GM19395 (cell line): ENCODE data around the gene PALM2AKAP2.

Experiments
- ATAC-seq: cut with Tn5 transposase; IDR thresholded peaks from one replicate; pipeline ENCODE4 v1.9.1; 2021; ENCODE audit warnings: mild to moderate bottlenecking, moderate library complexity; ENCODE audit not compliant: unreplicated experiment

The PALM2AKAP2 gene

DNA sequence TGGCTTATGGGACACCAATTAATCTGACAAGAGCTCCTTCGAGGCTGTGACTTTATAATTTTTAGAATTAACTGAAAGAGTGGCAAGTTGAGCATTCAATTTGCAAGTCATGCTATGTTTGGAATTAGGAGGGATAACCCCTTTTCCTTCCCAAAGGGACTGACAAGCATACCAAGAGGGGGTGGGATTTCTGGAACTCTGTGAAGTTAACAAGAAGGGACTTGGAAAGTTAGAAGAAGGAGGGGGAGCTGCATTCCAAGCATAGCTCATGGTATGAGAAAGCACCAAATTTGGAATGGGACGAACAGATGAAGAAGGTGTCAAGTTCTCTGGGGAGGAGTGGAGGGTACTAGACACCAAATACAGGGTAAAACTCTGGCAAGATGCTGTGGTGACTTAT, 8.9 kb upstream of the PALM2AKAP2 start:
- no peak for ATAC-seq

- ATAC-seq = no peak
Observed at GRCh38 chr9:109771796-109772531, 8.0 kb upstream of the PALM2AKAP2 start.

GRCh38 chr9:109775516-109775915, 4.5 kb upstream of the PALM2AKAP2 start:
- ATAC-seq = no peak

DNA sequence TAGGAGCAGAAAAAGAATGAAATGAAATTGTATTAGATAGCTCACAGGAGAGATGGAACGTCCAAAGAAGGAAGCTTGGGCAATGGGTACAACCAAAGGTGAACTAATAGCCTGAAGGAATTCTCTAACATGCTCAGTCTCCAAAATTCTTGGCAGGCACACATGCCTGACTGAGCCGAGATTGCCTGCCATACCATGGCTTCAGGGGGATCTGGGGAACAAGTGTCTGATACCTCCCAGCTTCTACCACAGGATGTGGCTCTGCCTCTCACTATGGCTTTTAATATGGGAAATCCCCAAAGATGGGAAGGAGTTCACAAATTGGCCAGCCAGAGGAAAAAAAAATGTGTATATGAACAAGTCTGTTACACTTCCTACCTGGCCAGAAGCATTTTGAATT, 3.6 kb upstream of the PALM2AKAP2 start:
- ATAC-seq = no peak

DNA sequence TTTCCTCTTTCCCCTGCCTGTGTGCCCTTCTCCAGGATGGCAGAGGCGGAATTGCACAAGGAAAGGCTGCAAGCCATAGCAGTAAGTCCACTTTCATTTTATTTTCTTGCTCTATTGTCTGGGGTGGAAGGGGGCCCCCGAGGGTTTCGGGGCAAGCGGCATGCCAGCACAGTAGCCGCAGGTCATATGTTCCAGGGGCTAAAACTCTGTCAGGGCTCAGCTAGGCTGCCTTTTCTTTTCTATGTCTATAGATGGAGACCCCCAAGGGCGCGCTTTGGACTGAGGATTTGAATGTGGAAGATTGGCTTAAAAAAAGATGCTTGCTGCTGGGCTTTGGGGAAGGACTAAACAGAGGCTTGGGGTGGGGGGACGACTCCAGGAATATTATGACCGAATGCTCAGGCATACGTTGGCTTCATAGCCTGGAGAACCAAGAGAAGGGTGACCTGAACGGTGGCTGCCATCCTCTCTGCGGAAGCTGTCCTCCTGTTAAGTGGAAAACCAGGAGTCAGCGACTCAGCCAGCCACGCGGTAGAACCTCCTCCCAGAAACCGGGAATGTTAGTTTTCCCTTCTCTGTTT, 545 bp downstream of the PALM2AKAP2 start:
- ATAC-seq = no peak

DNA sequence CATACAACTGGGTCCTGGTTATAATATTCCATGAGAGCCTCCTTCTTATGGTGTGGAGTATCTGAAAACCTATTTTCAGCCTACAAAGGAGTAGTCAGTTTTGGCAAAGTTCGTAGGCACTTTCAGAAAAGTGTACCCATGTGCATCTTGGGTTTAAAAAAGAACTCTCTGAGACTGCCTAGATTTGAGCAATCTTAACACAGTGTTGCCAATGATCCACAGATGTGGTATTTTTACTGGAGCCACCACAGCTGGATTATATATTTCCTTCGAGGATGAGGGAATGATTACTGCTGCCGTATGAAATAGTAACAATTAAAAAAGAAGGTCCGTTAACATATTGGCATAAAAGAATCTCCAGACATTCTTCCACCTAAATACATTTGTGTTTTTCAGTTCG, 1.1 kb downstream of the PALM2AKAP2 start:
- ATAC-seq = no peak

GRCh38 chr9:109781541-109782197, 1.7 kb downstream of the PALM2AKAP2 start:
- ATAC-seq = no peak

DNA sequence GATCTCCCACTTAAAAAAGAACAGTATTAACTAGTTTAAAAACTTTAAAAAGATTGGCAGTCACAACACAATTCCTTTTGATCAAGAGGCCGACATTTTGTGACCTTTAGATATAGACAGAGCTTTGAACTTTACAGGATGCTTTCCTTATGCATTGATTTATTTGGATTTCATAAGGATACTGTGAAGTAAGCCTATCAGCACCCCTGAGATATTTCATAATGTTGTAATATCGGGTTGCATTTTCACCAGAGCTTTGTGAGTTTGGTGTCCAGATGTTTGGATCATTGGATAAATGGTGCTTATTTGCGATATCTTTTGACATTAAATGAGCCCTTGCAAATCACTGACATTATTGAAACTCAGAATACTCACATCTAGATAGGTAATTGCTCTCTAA, 7.7 kb downstream of the PALM2AKAP2 start:
- ATAC-seq = no peak

- ATAC-seq = no peak
Observed at GRCh38 chr9:109789556-109789955, 9.6 kb downstream of the PALM2AKAP2 start.

GRCh38 chr9:109789971-109790370, 10.0 kb downstream of the PALM2AKAP2 start:
- ATAC-seq = no peak

DNA sequence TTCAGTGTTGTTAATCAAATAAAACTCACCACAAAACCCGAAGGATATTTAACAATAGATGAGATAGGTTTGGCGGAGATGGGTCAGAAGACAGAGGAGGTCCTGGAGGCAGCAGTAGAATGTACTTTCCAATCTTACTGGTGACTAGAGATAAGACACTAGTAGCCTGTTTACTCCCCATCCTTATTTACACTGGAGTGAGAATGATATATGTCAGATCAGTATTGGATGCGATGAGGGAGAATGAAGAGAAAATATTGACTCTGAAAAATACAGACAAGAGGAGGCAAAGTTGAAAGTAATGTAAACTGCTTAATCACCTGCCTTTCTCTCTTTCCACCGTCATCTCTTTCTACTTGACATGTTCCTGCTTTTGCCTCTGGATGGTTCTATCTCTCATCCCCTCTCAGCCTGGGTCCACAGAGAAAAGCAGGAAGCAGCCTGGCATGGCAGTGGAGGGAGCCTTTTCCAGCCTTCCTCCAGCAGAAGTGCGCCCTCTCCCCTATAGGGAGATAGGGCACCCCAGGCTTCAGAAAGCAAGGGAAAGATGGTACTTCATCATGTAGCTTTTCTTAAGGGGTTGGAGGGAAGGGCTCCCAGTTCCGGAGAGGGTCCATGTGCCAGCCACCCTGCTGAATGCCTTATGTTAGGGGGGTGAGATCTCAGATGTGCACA, 11.1 kb downstream of the PALM2AKAP2 start:
- no peak for ATAC-seq

DNA sequence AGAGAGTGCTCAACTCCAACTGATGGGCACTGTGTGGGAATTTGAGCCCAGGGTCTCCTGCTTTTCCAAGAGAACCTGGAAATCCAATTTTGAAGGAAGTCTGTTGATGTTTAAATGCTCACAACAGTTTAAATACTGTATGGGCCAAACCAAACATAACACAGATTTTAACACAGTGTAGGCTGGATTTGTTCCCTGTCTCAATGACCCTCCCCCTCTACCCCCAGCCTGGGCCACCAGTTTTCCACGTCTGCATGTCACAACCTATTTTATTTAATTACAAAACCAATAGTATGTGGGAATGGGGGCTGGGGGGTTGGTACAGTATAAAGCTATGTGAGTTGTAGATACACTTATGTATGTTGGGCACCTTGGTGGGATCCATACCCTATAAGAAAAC, 11.7 kb downstream of the PALM2AKAP2 start:
- no peak for ATAC-seq

GRCh38 chr9:109792951-109793546, 13.1 kb downstream of the PALM2AKAP2 start:
- ATAC-seq = no peak

DNA sequence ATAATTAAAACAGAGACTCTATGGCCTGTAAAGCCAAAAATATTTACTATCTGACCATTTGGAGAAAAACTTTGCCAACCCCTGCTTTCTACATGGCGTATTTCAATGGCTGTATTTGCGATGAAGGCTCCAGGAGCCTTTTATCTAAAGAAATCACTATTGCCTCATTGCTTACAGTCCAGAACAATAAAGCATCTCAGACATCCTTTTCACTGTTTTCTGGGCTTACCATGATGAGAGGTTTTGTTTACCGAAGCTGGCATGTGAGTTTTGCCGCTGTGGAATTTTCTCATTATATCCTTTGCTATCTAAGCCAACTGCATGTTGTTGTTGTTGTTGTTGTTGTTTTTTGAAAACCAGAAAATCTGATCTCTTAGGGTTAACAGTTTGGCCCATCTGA, 13.9 kb downstream of the PALM2AKAP2 start:
- no peak for ATAC-seq

DNA sequence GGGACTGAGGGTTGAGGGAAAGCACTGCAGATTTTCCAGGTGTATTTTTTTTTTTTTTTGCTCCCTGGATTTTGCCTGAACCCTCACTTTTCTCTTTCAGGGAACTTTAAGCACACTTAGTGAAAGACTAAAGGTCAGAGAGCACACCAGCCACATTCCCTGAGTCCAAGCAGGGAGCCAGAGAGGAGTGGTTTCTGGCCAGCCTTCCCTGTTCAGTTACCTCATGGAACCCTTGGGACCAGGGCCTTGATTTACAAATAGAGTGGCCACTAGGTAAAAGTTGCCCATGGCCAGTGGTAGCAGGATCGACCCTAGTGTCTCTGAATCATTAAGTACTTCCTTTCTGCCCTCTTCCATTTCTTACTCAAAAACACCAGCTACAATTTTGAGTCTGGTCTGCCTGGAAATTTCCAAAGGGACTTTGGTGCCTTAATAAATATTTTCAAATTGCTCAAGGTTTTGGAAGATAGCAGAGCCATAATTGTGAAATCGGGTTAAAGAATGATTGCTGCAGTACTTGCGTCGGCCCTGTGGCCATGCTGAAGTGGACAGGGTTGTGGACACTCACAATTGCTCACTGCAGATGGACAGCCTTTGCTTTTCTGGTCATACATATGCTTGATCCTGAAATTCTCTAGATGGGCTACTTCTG, 14.5 kb downstream of the PALM2AKAP2 start:
- ATAC-seq = no peak

DNA sequence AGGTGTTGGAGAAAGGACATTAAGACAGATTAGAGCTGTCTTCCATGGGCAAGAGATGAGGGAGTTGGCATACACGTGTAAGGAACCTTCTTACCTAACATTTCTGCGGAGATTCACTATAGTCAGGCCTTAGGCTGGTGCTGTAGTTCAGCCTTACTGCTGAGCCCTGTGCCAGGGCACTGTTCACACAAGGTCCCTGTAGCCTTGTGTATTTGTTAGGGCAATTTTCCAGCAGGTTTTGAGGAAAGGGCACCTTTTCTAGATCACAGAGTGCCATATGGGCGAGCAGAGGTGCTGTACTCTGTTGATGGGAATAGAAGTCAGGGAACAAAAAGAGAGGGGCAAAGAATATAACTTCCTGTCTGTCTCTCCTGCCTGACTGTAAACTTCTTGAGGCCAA, 15.6 kb downstream of the PALM2AKAP2 start:
- ATAC-seq = no peak

DNA sequence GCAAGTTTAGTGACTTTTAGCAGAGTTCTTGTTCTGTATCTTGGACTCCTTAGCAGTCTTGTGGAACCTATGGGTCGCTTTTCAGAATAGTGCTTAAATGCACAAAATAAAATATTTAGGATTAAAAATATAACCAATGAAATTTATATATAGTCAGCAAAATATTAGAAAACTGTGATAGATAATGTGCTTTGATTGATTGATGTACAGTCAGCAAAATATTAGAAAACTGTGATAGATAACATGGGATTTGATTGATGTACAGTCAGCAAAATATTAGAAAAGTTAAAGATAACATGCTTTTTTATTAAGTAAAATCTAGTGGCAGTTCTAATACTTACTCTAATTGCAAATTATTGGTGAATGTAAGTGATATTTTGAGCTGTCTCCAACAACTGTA, 16.1 kb downstream of the PALM2AKAP2 start:
- no peak for ATAC-seq

DNA sequence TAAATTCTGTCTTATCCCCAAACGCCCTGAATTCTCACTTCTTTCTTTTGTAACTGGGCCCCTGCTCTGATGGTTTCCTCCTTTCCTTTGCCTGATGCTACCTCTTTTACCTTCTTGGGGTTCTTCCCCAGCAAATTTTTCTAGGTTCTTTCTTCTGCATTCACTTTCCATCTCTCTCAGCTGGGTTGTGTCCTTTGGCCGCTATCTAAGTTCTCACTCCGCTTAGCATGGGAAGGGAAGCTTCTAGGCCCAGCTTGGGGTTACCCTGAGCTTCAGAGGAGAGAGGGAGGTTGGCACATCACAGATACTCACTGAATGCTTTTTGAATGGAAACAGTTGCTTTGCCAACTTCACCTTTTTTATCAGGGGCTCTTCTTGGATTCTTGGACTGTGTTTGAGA, 17.0 kb downstream of the PALM2AKAP2 start:
- no peak for ATAC-seq

DNA sequence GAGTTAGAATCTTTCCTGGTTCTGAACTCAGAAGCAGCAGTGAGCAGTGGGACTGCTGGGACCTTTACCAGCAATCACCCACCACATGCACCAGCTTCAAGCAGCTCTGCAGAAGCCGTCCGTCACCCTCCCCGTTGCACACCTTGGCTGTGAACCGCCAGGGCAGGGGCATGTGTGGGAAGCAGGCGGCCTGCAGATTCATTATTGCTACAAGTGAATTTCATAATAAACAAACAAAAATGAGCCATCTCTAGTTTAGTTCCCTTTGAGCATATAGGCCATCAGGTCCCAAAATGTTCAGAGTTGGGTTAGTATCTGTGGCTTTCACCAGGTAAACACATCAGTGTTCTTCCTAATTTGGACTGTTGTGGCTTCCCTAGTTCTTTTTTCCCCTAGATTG, 17.5 kb downstream of the PALM2AKAP2 start:
- no peak for ATAC-seq

- ATAC-seq = no peak
Observed at GRCh38 chr9:109799141-109799540, 19.1 kb downstream of the PALM2AKAP2 start.

GRCh38 chr9:109799792-109800191, 19.8 kb downstream of the PALM2AKAP2 start:
- ATAC-seq = no peak
